GM19025 (cell line): ENCODE data around the gene EPHB3.
"Not testable (repeated sequence)": the region's sequence is repeated elsewhere in the genome, so short reads cannot be mapped to it uniquely, and the experiment has no call there.

Source experiments
- ATAC-seq: cut with Tn5 transposase; IDR thresholded peaks from one replicate; pipeline ENCODE4 v1.9.1; 2021; ENCODE audit warnings: mild to moderate bottlenecking, low read depth, moderate library complexity; ENCODE audit not compliant: unreplicated experiment

The EPHB3 gene

DNA sequence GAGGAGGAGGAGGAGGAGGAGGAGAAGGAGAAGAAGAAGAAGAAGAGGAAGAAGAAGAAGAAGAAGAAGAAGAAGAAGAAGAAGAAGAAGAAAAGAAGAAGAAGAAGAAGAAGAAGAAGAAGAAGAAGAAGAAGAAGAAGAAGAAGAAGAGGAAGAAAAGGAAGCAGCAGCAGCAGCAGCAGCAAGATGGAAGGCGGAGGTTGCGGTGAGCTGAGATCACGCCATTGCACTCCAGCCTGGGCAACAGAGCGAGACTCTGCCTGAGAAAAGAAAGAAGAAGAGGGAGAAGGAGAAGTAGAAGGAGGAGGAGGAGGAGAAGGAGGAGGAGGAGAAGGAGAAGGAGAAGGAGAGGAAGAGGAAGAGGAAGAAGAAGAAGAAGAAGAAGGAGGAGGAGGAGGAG lies 55.7 kb downstream of the EPHB3 start:
- ATAC-seq, result not testable (repeated sequence)

DNA sequence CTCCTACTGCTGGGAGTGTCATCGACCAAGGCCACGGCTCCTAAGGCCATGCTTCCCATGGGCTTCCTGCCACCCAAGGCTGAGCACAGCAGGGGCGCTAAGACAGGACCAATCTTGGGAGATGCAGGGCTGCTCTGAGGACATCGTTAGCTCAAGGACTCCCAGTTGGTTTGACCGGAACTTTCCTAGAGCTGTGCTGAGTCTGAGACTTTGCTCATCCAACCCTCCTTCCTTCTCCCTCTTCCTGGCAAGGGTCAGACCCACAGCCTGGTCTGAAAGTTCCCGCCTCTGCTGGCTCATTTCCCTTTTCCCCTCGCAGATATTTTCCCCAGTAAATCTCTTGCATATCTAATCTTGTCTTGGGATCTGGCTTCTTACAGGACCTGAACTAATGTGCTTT lies 57.2 kb downstream of the EPHB3 start:
- ATAC-seq, result no peak

GRCh38 chr3:184619369-184619768 lies 57.8 kb downstream of the EPHB3 start:
- ATAC-seq, result no peak

DNA sequence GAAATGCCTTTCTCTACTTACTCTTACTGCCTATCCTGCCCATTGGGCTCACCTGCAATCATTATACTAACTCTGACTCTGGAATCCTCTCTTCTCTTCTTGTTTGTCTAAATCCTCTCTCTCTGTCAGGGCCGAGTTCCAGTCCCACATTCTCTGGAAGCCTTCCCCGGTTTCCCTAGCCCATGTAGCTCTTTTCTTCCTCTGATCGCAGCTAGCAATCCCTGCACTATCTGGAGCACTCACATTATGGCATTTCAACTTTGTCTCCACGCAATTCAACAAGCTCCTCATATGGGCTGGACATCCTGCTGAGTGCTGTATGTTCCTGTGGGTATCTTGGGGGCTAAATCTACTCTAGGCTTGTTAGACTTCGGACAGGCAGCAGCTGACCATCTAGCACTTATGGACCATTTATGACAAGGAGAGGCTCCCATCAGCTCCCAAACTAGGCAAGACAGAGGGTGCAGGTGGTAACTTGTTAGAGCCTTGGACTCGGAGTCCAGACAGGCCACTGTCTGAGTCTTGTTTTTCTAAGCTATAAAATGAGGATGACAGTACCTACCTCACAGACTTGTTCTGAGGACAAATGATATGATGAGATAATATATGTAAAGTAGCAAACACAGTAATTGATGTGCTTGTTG lies 58.3 kb downstream of the EPHB3 start:
- ATAC-seq, result no peak

DNA sequence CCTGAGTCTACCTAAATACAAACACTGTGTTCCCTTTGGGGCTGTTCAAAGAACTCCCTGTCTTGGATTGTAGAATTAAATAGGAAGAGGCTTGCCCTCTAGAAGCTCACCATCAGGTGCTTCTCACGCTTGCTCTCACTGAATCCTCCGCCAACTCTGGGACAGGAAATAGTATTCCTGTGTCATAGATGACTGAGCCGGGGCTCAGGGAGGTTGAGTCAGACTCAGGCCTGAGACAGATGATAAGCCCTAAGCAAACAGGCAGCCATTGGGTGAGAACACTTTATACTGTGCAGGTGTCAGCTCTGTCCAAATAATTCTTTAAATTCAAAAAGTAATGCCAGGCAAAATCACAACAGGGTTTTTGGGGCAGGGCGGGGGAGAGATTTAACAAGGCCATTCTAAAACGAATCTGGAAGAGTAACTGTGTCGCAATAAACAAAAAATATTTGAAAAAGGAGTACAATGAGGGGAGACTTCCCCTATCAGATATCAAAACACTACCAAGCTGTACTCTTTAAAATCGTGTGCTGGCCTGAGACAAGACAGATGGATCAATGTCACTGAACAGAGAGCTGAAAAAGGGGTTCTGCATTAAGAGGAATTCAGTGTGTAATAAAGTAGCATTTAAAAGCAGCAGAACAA lies 59.0 kb downstream of the EPHB3 start:
- ATAC-seq, result no peak

DNA sequence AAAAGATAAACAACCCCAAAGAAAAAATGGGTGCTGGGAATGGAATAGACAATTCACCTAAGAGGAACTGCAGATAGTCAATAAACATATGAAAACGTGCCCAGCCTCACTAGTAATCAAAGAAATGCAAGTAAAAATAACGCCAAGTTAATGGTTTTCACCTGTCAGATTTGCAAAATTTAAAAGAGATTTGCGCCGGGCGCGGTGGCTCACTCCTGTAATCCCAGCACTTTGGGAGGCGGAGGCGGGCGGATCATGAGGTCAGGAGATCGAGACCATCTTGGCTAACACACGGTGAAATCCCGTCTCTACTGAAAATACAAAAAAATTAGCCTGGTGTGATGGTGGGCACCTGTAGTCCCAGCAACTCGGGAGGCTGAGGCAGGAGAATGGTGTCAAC lies 60.6 kb downstream of the EPHB3 start:
- ATAC-seq, result not testable (repeated sequence)

DNA sequence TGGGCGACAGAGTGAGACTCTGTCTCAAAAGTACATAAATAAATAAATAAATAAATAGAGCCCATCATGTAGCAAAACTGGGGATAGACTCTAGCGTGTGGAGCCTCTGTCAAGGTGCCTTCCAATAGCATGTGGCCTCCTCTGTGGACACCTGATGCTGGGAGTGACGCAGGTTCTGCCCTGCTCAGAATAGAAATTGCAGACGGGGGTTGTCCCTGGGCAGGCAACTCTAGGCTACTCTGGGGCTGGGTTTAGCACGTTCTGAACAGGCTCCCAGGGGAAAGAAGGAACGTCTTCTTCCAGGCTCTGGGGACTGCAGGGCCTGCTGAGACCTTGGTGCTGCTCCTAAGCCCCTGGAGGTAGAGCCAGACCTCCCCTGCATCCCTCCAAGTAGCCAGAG lies 65.3 kb downstream of the EPHB3 start:
- ATAC-seq, result no peak

GRCh38 chr3:184629555-184630160 lies 68.1 kb downstream of the EPHB3 start:
- no peak for ATAC-seq

- no peak for ATAC-seq
These were observed 69.4 kb downstream of the EPHB3 start for GRCh38 chr3:184630861-184631471.

GRCh38 chr3:184631472-184631861 lies 69.9 kb downstream of the EPHB3 start:
- no peak for ATAC-seq
